Measurements from ENCODE around the gene CDKN3. TPM values are rescaled to one million over a fixed set of nuclear protein-coding genes. Genes with fewer than 3 reads are reported as not detected.

The CDKN3 gene, protein sequence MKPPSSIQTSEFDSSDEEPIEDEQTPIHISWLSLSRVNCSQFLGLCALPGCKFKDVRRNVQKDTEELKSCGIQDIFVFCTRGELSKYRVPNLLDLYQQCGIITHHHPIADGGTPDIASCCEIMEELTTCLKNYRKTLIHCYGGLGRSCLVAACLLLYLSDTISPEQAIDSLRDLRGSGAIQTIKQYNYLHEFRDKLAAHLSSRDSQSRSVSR
- total RNA-seq = 42.5 and 50.8 TPM in 2 replicates

DNA sequence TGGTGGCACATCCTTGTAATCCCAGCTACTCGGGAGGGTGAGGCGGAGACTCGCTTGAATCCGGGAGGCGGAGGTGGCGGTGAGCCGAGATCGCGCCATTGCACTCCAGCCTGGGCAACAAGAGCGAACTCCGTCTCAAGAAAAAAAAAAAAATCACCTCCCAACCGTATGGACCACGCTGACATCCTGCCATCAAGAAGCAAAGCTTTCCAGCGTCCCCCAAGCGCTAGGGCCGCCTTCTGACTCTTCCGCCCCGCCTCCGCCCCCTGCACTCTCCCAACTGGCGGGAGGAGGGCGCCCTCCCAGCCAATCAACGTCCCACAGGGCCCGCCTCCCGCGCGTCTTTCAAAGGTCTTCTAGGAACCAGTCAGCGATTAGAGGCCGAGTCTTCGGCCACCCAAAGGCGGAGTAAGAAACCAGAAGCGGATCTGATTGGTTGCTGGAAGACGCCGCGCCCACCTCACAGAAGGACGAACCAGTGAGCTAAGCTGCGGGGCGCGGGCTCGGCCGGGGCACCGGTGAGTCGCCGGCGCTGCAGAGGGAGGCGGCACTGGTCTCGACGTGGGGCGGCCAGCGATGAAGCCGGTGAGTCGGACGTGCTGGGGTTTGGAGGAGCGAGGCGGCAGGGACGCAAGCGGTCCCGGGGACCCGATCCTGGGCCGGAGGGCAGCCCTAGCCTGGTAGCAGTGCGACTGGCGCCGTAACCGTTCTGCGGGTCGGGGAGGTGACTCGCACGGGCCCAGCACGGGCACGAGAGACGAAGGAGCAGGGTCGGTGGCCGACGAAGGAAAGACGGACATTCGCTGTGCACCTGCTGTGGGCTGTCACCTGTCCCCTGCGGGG lies at the start of gene CDKN3:
Gene CDKN3 (plus strand): TSS at position 515 of the 843 bp plus-strand sequence. CDS start 62 bp downstream, at position 577.
- Mint-ChIP-seq H3K9me3 (no peaks in the 10 kb centered on the region), H3K4me1 (peaks cover 26% of the 10 kb centered on the region), H3K27me3 (peaks cover under 1% of the 10 kb centered on the region), H3K27ac (peak within 1 kb of the TSS; percentile 86), H3K4me3 (peak within 1 kb of the TSS; percentile 92), H3K36me3 (ENCODE audit: low read depth) (peaks cover 7% of the 10 kb centered on the region)
- DNase-seq = peak; percentile 100
- intact Hi-C loops (cut with micrococcal nuclease) = loop anchor here (1.0 to 5.0 kb wide), 5 partner anchors 39 to 170 kb away; partner anchors contain the start of genes CGRRF1, CNIH1 and SAMD4A

DNA sequence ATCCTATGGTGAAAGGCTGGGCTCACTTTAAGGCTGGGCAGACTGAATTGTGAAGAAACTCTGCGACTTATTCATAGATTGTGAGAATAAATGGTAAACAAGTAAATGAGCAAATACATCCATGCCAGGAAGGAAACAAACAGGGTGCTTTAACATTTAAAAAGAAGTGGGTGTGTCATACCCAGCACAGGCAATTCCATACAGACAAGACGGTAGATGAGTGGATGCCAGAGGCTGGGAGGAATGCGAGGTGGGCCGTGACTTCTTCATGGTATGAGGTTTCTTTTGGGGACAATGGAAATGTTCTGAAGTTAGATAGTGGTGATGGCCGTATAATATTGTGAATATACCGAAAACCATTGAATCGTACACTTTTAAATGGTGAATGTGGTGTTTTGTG lies 49.8 kb upstream of the CDKN3 start:
- Mint-ChIP-seq H3K27ac (no peak overlapping the region), H3K4me1 (peaks cover 2% of the 10 kb centered on the region), H3K4me3 (no peak overlapping the region), H3K9me3 (no peaks in the 10 kb centered on the region), H3K27me3 (peaks cover 18% of the 10 kb centered on the region), H3K36me3 (ENCODE audit: low read depth) (no peaks in the 10 kb centered on the region)
- intact Hi-C loops (cut with micrococcal nuclease) = loop anchor here (5.0 to 10.0 kb wide), 3 partner anchors 172 to 1050 kb away; no protein-coding TSS in a partner anchor
- no peak for DNase-seq

DNA sequence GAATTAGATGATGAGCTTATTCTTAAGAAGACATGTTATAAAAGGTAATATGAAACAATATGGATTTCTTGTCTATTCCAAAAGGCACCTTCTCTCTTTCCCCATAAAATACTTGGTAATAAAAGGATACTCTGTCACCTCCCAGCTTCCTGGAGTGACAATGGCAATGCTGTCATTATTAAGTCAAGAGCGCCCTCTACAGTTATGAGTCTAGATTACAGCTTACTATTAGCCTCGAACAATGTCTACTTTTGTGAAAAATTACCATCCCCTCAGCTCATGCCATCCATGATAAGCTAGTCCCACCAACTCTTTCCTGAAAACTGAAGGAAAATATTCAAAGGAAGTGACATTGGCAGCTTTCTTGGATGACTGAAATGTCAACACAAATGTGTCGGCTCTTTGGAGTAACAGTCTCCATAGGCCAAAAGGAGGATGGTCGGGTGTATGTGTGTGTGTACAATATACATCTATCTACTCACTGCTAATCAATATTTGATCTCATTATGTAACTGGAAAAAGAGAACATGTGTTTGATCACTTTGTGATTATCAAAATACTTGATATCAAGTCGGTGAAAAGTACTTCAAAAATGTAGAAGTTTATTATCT lies 48.7 kb upstream of the CDKN3 start:
- H3K27ac Mint-ChIP-seq = no peak overlapping the region
- no peaks in the 10 kb centered on the region for H3K36me3 Mint-ChIP-seq (ENCODE audit: low read depth)
- H3K27me3 Mint-ChIP-seq = peaks cover 18% of the 10 kb centered on the region
- intact Hi-C loops (cut with micrococcal nuclease) = loop anchor here (5.0 to 10.0 kb wide), 3 partner anchors 173 to 1051 kb away; no protein-coding TSS in a partner anchor
- H3K4me1 Mint-ChIP-seq = peaks cover 2% of the 10 kb centered on the region
- H3K4me3 Mint-ChIP-seq = no peak overlapping the region
- H3K9me3 Mint-ChIP-seq = no peaks in the 10 kb centered on the region
- peak; percentile 71 for DNase-seq

DNA sequence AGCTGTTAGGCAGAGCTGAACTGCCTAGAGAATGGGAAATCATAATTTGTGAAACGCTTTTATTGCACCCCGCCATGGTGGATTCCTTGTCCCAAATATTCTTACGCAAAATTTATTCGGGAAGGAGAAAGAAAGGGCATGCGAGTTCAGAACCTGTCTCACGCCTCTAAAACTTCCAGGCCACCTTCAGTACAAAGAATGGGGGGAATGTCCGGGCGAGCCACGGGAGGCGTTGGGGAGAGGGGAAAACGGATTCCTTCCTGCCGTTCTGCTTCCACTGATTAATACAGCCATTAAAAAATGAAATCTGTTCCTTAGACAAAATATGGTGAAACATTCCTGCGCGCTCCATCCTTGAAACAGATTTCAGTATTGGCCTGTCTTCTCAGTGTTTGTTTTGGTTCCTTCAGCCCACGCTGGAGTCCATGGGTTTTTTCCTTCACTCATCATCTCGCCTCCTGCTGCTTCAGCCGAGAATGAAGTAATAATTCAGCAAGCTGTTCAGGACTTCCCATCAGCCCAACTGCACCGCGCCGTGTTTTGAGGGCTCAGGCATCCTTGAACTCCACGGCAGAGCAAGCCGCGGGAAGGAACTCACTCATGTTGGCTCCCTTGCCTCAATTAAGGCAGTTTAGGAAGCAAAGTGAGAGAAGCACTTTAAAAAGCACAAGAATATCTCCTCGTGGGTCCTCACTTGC lies 47.7 kb upstream of the CDKN3 start:
- Mint-ChIP-seq H3K27me3 (peaks cover 18% of the 10 kb centered on the region), H3K27ac (no peak overlapping the region), H3K9me3 (no peaks in the 10 kb centered on the region), H3K4me1 (peaks cover 2% of the 10 kb centered on the region), H3K4me3 (no peak overlapping the region), H3K36me3 (ENCODE audit: low read depth) (no peaks in the 10 kb centered on the region)
- intact Hi-C loops (cut with micrococcal nuclease) = loop anchor here (5.0 to 10.0 kb wide), 3 partner anchors 174 to 1052 kb away; no protein-coding TSS in a partner anchor
- DNase-seq = no peak

DNA sequence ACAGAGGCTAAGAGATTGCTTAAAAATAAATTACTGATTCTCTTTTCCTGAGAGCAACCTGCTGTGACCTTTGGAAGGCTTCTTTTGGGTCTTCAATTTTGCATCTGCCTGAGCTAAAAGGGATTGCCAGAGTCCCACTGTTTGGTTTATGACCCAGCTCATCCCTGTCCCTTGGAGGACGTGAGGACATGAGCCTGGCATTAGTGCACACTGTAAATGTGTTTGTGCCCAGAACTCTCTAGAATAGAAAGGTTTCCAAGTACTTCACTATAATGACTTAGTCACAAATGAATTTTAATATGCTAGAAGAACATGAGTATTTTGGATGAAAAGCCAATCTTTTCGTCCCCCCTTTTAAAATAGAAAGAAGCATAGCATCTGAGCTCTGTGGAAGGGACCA lies 47.1 kb upstream of the CDKN3 start:
- H3K4me1 Mint-ChIP-seq = peaks cover 2% of the 10 kb centered on the region
- intact Hi-C loops (cut with micrococcal nuclease) = loop anchor here (5.0 to 10.0 kb wide), 3 partner anchors 175 to 1052 kb away; no protein-coding TSS in a partner anchor
- H3K27ac Mint-ChIP-seq = no peak overlapping the region
- H3K9me3 Mint-ChIP-seq = peaks cover 3% of the 10 kb centered on the region
- no peaks in the 10 kb centered on the region for H3K36me3 Mint-ChIP-seq (ENCODE audit: low read depth)
- DNase-seq = no peak
- H3K4me3 Mint-ChIP-seq = no peak overlapping the region
- peaks cover 20% of the 10 kb centered on the region for H3K27me3 Mint-ChIP-seq

DNA sequence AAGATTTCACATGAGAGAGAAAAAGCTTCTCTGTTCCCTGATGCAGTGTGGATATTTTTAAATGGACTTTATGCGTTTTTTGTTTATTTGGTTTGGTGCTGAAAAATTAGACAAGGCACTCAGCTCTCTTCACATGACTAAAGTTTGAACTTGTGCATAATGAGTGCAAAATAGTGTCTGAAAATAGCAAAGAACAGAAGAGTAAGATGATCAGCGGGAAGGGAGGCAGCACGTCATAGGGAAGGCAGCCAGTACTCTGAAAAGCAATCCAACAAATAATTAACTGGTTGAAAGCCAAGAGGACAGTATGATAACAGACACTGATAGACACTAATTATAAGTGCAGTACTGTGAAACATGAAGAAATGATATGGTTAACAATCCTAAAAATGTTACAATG lies 46.6 kb upstream of the CDKN3 start:
- Mint-ChIP-seq H3K36me3 (ENCODE audit: low read depth) (no peaks in the 10 kb centered on the region), H3K9me3 (peaks cover 4% of the 10 kb centered on the region)

DNA sequence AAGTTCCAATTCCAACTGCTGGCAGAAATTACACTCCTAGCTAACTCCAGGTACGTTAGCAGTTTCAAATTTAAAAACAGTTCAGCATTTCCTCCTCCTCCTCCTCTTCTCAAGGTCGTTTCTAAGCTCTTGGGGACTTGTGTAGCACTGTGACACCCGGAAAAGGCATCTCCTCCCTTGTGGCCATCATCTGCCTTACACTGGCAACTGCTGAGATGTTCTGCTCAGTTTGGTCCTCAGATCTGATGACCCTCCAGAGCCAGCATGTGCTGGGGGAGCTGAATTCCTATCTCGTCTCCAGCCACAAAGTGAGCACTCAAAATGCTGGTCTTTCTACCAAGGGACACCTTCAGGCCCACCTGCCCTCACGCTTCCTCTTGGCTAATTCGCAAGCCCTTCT lies 43.5 kb upstream of the CDKN3 start:
- Mint-ChIP-seq H3K4me1 (peaks cover 2% of the 10 kb centered on the region), H3K27me3 (peaks cover 33% of the 10 kb centered on the region), H3K4me3 (no peak overlapping the region), H3K27ac (no peak overlapping the region), H3K36me3 (ENCODE audit: low read depth) (no peaks in the 10 kb centered on the region), H3K9me3 (peaks cover 4% of the 10 kb centered on the region)
- intact Hi-C loops (cut with micrococcal nuclease) = no loop called here
- DNase-seq = no peak

More for the DNA sequence above, 46.6 kb upstream of the CDKN3 start:
- intact Hi-C loops (cut with micrococcal nuclease) = no loop called here
- Mint-ChIP-seq H3K4me3 (no peak overlapping the region), H3K27ac (no peak overlapping the region), H3K4me1 (peaks cover 2% of the 10 kb centered on the region), H3K27me3 (peaks cover 20% of the 10 kb centered on the region)
- no peak for DNase-seq

DNA sequence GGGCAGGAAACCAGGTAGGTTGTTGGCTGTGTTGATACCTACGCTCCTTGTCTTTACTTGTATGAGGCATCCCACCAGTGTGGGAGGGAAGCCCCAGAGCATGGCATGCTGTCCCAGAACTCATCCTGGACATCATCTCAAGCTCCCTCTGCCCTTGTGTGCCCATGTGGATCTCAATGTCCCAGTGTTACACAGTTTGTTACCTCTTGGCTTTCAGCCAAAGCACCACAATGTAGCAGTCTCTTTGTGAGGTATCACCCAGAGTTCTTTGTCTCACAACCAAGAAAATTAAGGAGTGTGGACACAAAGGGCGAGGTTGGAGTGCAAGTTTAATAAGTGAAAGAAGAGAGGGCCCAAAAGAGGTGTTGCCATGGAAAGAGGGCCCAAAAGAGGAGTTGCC lies 43.1 kb upstream of the CDKN3 start:
- Mint-ChIP-seq H3K9me3 (peaks cover 4% of the 10 kb centered on the region), H3K4me1 (peaks cover 2% of the 10 kb centered on the region), H3K36me3 (ENCODE audit: low read depth) (no peaks in the 10 kb centered on the region), H3K4me3 (no peak overlapping the region), H3K27ac (no peak overlapping the region), H3K27me3 (peaks cover 33% of the 10 kb centered on the region)
- intact Hi-C loops (cut with micrococcal nuclease) = no loop called here
- DNase-seq = no peak

DNA sequence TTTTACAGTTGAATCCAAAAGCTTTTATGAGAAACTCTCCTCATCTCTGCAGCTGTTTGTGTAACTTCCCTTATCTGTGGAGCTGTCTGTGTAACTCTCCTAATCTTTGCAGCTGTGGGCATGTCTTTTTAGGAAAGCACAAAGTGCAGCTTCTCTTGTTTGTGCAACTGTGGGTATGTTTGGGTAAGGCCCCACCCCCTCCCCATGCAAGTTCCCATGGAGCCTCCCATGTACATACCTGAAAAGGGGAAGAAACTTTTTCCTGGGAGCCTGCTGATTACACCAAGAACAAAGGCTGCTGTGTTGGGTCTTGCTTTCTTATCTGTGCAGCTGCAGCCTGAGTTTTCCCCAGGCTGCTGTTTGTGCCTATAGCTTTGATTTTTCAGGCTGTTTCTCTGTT lies 42.7 kb upstream of the CDKN3 start:
- Mint-ChIP-seq H3K9me3 (peaks cover 4% of the 10 kb centered on the region), H3K4me1 (peaks cover 2% of the 10 kb centered on the region), H3K27ac (no peak overlapping the region), H3K4me3 (no peak overlapping the region), H3K36me3 (ENCODE audit: low read depth) (no peaks in the 10 kb centered on the region), H3K27me3 (peaks cover 33% of the 10 kb centered on the region)
- intact Hi-C loops (cut with micrococcal nuclease) = no loop called here
- no peak for DNase-seq

DNA sequence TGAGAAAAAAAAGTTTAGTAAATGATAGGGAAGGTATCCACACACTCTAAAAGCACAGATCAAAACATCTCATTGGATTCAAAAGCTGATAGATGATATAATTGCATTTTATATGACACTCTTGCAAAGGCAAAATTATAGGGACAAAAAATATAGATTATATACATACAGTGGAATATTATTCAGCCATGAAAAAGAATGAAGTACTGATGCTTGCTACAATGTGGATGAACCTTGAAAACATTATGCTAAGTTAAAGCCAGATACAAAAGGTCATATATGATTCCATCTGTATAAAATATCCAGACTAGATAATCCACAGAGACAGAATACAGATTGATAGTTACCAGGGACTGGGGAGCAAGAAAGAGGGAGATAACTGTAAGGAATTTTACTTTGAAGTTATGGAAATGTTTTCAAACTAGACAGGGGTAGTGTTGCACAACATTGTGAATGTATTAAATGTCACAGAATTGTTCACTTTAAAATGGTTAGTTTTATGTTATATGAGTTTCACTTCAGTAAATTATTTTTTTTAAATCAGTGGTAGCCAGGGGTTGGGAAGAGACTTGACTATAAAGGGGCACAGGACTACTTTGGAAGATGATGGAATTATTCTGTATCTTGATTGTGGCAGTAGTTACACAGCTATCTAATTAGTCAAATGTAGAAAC lies 41.7 kb upstream of the CDKN3 start:
- Mint-ChIP-seq H3K27me3 (peaks cover 29% of the 10 kb centered on the region), H3K4me1 (no peaks in the 10 kb centered on the region), H3K36me3 (ENCODE audit: low read depth) (no peaks in the 10 kb centered on the region), H3K9me3 (peaks cover 4% of the 10 kb centered on the region), H3K4me3 (no peak overlapping the region), H3K27ac (no peak overlapping the region)
- DNase-seq = no peak
- intact Hi-C loops (cut with micrococcal nuclease) = no loop called here

DNA sequence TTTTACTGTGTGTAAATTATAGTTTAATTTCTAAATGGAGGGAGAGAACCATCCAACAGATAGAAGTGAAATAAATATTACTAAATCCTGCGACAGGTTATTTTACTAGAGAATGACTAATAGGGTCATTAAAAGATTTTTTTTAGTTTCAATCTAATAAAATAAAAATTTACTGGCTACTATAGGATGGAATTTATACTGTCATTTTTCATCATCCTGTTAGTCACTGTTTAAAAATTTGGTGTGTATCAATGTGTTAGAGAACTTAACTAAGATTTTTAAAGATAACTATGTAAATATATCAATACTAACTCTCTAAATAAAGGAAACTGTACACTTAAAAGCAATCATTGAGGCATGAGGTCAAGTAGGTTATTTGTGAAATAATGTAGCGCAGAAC lies 41.1 kb upstream of the CDKN3 start:
- Mint-ChIP-seq H3K4me1 (no peaks in the 10 kb centered on the region), H3K27ac (no peak overlapping the region), H3K4me3 (no peak overlapping the region), H3K36me3 (ENCODE audit: low read depth) (no peaks in the 10 kb centered on the region), H3K9me3 (peaks cover 4% of the 10 kb centered on the region), H3K27me3 (peaks cover 29% of the 10 kb centered on the region)
- intact Hi-C loops (cut with micrococcal nuclease) = no loop called here
- no peak for DNase-seq

DNA sequence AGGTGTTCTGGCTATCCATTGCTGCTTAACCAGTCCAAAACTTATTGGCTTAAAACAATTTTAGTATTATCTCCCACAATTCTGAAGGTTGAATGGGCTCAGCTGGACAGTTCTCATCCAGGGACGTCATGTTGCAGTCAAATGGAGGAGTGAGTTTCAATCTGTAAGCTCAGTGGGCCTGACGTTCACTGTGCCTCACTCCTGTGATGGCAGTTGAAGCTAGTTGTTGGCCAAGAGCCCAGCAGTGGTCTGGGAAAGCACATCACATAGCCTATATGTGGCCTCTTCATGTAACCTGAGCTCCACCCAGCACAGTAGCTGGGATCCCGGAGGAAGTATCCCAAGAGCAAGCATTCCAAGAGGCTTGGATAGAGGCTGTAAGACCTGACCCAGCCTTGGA lies 40.6 kb upstream of the CDKN3 start:
- Mint-ChIP-seq H3K27me3 (peaks cover 31% of the 10 kb centered on the region), H3K9me3 (peaks cover 4% of the 10 kb centered on the region), H3K4me1 (no peaks in the 10 kb centered on the region), H3K4me3 (no peak overlapping the region), H3K36me3 (ENCODE audit: low read depth) (no peaks in the 10 kb centered on the region), H3K27ac (no peak overlapping the region)
- DNase-seq = no peak
- intact Hi-C loops (cut with micrococcal nuclease) = no loop called here

DNA sequence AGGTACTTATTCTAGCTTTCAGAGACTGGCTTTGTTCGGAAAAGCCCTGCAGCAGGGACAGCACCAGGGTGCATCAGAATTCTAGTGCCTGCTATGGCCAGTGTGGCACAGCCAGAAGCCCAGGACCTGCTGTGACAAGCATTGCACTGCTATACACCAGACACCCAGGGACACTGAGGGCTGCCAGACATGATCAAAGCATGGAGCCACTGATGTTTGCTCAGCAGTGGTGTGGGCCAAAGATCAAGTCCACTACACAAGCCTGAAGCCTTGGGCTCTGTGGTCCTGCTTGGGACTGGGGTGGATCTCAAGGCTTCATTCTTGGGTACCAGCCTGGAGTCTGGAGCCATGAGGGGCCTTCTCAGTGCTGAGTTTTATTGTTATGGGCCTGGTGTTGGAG lies 36.1 kb upstream of the CDKN3 start:
- no peaks in the 10 kb centered on the region for H3K36me3 Mint-ChIP-seq (ENCODE audit: low read depth)
- no peaks in the 10 kb centered on the region for H3K4me1 Mint-ChIP-seq
- intact Hi-C loops (cut with micrococcal nuclease) = loop anchor here (10.0 kb wide), 1 partner anchor 444 kb away; no protein-coding TSS in a partner anchor
- no peak for DNase-seq
- peaks cover 44% of the 10 kb centered on the region for H3K27me3 Mint-ChIP-seq
- H3K4me3 Mint-ChIP-seq = no peak overlapping the region
- no peak overlapping the region for H3K27ac Mint-ChIP-seq
- no peaks in the 10 kb centered on the region for H3K9me3 Mint-ChIP-seq

Measured in activated CD4-positive, alpha-beta T cell treated with anti-CD3 and anti-CD28 coated beads, Interleukin-2, amount 10 ng/mL, durations not matched to agents 24 days and 14 days (primary cell).